Body of pancreas (tissue), 4 donors: ENCODE data around the gene ZNF185. TPM values are rescaled to one million over a fixed set of nuclear protein-coding genes. Genes with fewer than 3 reads are reported as not detected.
A peak's percentile ranks its signal among the peaks of the same experiment; 100 is the strongest.
"Not testable (repeated sequence)": the region's sequence is repeated elsewhere in the genome, so short reads cannot be mapped to it uniquely, and the experiment has no call there.

Experiments used
- ATAC-seq: fragments of 150-250 bp; one replicate; pipeline ENCODE4 v1.9.1; 2016
- DNase-seq, 4 donors: peaks; one replicate each; pipeline ENCODE4 v3.0.0-alpha.2; 2019
- H3K27ac ChIP-seq, 4 donors: fragments of 200-600 bp; sonication (generic); 1 replicate in 3 of 4; 2 replicates in 1 of 4; pipeline versions ENCODE4 v1.5.1 to v1.6.1; 2016 to 2019; ENCODE audit warnings: mild to moderate bottlenecking in 1 of 4, mixed read lengths in 1 of 4, moderate library complexity in 1 of 4
- H3K27me3 ChIP-seq, 2 donors: fragments of 200-600 bp; sonication (generic); one replicate each; pipeline ENCODE4 v1.6.0; 2016; ENCODE audit warnings: mild to moderate bottlenecking in 1 of 2
- H3K36me3 ChIP-seq, 2 donors: fragments of 200-600 bp; sonication (generic); replicated peaks in 1 of 2; 2 replicates each; pipeline ENCODE4 v1.5.1; 2016; ENCODE audit warnings: low read depth in 2 of 2; ENCODE audit not compliant: insufficient read depth in 1 of 2
- H3K4me1 ChIP-seq: fragments of 200-600 bp; sonication (generic); one replicate; pipeline ENCODE4 v1.6.0; 2016
- H3K4me3 ChIP-seq, 2 donors: fragments of 200-600 bp; sonication (generic); 1 replicate in 1 of 2; 2 replicates in 1 of 2; pipeline ENCODE4 v1.5.1; 2016 to 2019
- H3K9me3 ChIP-seq, 3 donors: fragments of 200-600 bp; sonication (generic); 1 replicate in 2 of 3; 2 replicates in 1 of 3; pipeline ENCODE4 v1.5.1; 2016
- CTCF ChIP-seq, 7 experiments: fragments of 450-650 bp in 4 of 7; fragments of 200-600 bp in 3 of 7; sonication (generic) in 3 of 7; IDR thresholded peaks; one replicate each; pipeline ENCODE4 v1.5.1; 2016 to 2019; ENCODE audit warnings: antibody characterized with exemption in 7 of 7
- POLR2A ChIP-seq, 3 donors: fragments of 450-650 bp; IDR thresholded peaks; one replicate each; pipeline ENCODE4 v1.6.1; 2016; ENCODE audit warnings: antibody characterized with exemption in 3 of 3, mild to moderate bottlenecking in 2 of 3
- WGBS, 2 donors: methylation state at CpG; one replicate each; pipeline ENCODE4 v1.1.5; 2017; 5-methylcytosine and 5-hydroxymethylcytosine counted together
- intact Hi-C: fragments of 100-400 bp; cut with DNase I; formaldehyde crosslinking; loops from one replicate; pipeline ENCODE4 v1.15.1; 2023
- total RNA-seq, 2 donors: library from RNA; depleted of rRNA; stranded (reverse); fragments of >200 nt; gene quantifications; one replicate each; pipeline ENCODE4 v1.1.0, GENCODE V29; 2016

Gene ZNF185
- total RNA-seq, 2 donors from 2014 or later, result 2.0 to 6.5 TPM

- H3K9me3 ChIP-seq, result no peaks in the 10 kb centered on the region
- H3K36me3 ChIP-seq, result no peaks in the 10 kb centered on the region
- H3K4me1 ChIP-seq, result no peaks in the 10 kb centered on the region
- no peak for TF ChIP-seq CTCF (IDR thresholded peaks at IDR 0.05)
- no peak for TF ChIP-seq POLR2A (IDR thresholded peaks at IDR 0.05)
- DNase-seq (peak in 1 of 4 donors; percentile 21), ATAC-seq (no peak)
- intact Hi-C loops, result no loop called here
- H3K27ac ChIP-seq, result no peak overlapping the region
- no peak overlapping the region for H3K4me3 ChIP-seq
- 47 to 69% methylated on average over 11 to 12 of the region's 17 CpGs for WGBS, 2 donors
- no peaks in the 10 kb centered on the region for H3K27me3 ChIP-seq
Measured at GRCh38 chrX:152907084-152907651, 9.3 kb downstream of the ZNF185 start.

GRCh38 chrX:152908486-152908885 is 10.6 kb downstream of the ZNF185 start:
- Histone ChIP-seq H3K4me3 (no peak overlapping the region), H3K27ac (no peak overlapping the region), H3K27me3 (no peaks in the 10 kb centered on the region), H3K9me3 (no peaks in the 10 kb centered on the region), H3K4me1 (no peaks in the 10 kb centered on the region), H3K36me3 (no peaks in the 10 kb centered on the region)
- intact Hi-C loops, result no loop called here
- no peak for DNase-seq
- WGBS, 2 donors, result 89 to 94% methylated on average over 2 to 3 of the region's 14 CpGs
- no peak for ATAC-seq
- no peak for TF ChIP-seq POLR2A (IDR thresholded peaks at IDR 0.05)
- no peak for TF ChIP-seq CTCF (IDR thresholded peaks at IDR 0.05)

GRCh38 chrX:152910018-152910417 is 12.2 kb downstream of the ZNF185 start:
- WGBS, 2 donors, result 81 to 88% methylated on average over 7 of the region's 7 CpGs
- H3K4me3 ChIP-seq, H3K36me3 ChIP-seq, H3K27me3 ChIP-seq, DNase-seq, ATAC-seq, H3K9me3 ChIP-seq, H3K4me1 ChIP-seq, intact Hi-C loops, H3K27ac ChIP-seq: not testable (repeated sequence)

- TF ChIP-seq CTCF (IDR thresholded peaks at IDR 0.05) (no peak), POLR2A (IDR thresholded peaks at IDR 0.05) (no peak)
- no peak for DNase-seq
- WGBS, 2 donors, result 63 to 66% methylated on average over 2 to 4 of the region's 4 CpGs
- H3K9me3 ChIP-seq, result no peaks in the 10 kb centered on the region
- H3K4me1 ChIP-seq, result no peaks in the 10 kb centered on the region
- intact Hi-C loops, result no loop called here
- H3K27ac ChIP-seq, result no peak overlapping the region
- H3K27me3 ChIP-seq, result no peaks in the 10 kb centered on the region
- H3K4me3 ChIP-seq, result no peak overlapping the region
- ATAC-seq, result no peak
- H3K36me3 ChIP-seq, result no peaks in the 10 kb centered on the region
Measured at GRCh38 chrX:152912106-152912505, 14.2 kb downstream of the ZNF185 start.

- intact Hi-C loops, result no loop called here
- DNase-seq (no peak), ATAC-seq (no peak)
- Histone ChIP-seq H3K4me1 (no peaks in the 10 kb centered on the region), H3K27me3 (no peaks in the 10 kb centered on the region), H3K36me3 (no peaks in the 10 kb centered on the region), H3K9me3 (no peaks in the 10 kb centered on the region), H3K27ac (no peak overlapping the region), H3K4me3 (no peak overlapping the region)
- 80 to 100% methylated on average over 1 to 7 of the region's 7 CpGs for WGBS, 2 donors
- TF ChIP-seq POLR2A (IDR thresholded peaks at IDR 0.05) (no peak), CTCF (IDR thresholded peaks at IDR 0.05) (no peak)
Measured at GRCh38 chrX:152912641-152913040, 14.8 kb downstream of the ZNF185 start.
